G401.6 (cell line): Measurements from ENCODE around the gene SLC37A4.
"Not testable (repeated sequence)": the region's sequence is repeated elsewhere in the genome, so short reads cannot be mapped to it uniquely, and the experiment has no call there.

Experiments used
- FAIRE-seq: peaks from 2 replicates; lab custom pipeline; 2012; peaks lifted over from hg19 to GRCh38; lab: Jason Lieb, UNC

SLC37A4 gene

GRCh38 chr11:119041821-119042514 lies 11.3 kb upstream of the SLC37A4 start:
- no peak for FAIRE-seq

GRCh38 chr11:119039471-119039870 lies 8.8 kb upstream of the SLC37A4 start:
- FAIRE-seq, result not testable (repeated sequence)

GRCh38 chr11:119038884-119039283 lies 8.2 kb upstream of the SLC37A4 start:
- no peak for FAIRE-seq

- FAIRE-seq, result no peak
Measured at GRCh38 chr11:119034813-119035212, 4.1 kb upstream of the SLC37A4 start.

DNA sequence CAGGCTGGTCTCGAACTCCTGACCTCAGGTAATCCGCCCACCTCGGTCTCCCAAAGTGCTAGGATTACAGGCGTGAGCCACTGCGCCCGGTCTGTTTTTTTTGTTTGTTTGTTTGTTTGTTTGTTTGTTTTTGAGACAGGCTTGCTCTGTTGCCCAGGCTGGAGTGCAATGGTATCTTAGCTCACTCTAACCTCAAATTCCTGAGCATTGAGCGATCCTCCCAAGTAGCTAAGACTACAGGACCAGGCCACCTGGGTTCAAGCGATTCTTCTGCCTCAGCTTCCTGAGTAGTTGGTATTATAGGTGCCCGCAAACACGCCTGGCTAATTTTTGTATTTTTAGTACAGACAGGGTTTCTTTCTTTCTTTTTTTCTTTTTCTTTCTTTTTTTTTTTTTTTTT lies 2.7 kb upstream of the SLC37A4 start:
- not testable (repeated sequence) for FAIRE-seq

DNA sequence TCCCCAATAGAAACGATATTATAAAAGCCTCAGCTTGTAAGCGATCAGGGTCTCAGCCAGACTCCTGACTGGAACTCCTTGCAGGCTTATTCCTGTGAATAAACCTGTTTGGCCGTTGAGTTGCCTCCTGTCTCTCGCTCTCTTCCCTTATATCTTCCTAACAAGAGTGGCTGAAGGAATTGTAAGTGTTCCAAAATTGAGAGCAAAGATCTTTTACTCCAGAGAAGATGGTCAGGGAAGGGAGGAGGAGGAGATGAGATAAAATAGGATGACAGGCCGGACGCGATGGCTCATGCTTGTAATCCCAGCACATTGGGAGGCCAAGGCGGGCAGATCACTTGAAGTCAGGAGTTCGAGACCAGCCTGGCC lies 1.2 kb upstream of the SLC37A4 start:
- FAIRE-seq, result no peak

DNA sequence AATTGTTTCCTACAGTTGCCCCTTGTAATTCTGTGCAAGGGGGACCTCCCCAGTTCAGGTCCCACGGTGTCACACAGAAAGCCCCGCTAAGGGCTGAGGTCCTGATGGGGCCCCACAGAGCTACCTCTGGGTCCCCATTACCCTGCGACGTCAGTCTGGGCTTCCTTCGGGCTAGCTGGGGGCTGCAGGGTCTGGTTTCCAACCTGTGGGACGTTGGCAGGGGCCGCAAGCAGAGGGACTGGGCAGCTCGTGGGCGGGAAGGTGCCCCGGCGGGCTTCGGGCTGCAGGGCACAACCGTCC lies 698 bp downstream of the SLC37A4 start:
- FAIRE-seq, result no peak

- FAIRE-seq, result no peak
Measured at GRCh38 chr11:119029340-119030028, 1.2 kb downstream of the SLC37A4 start.

GRCh38 chr11:119029069-119029339 lies 1.7 kb downstream of the SLC37A4 start:
- no peak for FAIRE-seq

DNA sequence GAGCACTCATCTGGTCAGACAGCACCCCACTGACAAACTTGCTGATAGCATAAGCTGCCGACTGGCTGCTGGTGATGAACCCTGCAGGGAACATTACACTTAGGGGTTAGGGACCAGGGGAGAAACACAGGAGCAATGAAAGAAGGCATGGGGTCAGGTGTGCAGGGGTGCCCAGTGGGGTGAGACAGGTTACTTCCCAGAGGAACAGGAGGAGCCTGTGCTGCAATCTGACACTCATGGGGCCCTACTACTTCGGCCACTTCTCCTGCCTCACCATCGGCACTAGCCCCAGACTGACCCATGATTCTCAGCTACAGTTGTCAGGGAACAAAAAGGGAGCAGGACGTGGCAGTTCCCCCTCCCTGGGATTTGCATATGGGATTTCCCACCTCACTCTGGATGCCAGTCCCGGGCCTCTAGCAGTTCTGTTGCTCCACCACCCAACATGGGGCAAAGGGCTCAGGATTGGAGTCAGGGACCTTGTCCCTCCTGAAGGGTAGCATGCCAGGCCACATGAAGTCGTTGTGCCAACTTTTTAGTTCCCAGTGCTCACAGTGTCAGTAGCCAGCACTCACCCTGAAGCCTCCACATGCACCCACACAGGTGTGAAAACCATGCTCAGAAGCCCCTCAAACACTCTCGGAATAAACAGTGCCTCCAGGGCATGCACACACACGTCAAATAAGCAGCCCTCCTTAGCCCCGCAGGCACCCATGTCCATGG lies 2.2 kb downstream of the SLC37A4 start:
- no peak for FAIRE-seq

DNA sequence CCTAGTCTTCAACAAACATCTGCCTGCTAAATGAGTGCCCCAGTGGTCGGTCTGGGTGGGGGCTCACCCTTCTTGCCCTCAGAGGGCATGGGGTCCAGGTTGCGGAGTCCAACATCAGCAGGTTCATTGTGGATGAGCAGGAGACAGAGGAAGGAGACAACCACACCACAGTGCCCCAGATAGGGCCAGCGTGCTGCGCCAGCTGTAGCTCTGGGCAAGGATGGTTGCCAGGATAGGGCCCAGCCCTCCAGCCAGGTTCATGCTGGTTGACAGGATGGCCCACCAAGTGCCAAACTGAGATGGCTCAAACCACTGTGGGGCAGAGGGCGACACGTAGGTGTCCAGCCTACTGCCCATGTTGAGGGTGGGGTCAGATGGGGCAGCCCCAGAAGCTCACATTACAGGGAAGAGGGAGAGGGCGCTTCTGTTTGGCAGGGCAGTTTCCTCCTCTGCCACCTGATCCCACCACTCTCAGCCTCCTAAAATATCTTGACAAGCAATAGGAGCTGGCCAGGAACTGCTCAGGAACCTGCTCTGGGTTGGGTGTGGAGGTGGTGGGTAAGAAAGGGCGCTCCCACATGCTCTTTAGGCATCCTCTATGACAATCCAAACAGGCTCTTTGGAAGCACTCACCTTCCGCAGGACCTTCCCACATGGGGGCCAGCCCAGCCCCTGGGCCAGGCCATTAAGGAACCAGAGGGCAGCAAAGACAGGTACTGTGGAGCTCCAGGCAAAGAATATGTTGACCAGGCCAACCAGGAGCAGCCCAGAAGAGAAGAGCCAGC lies 2.9 kb downstream of the SLC37A4 start:
- no peak for FAIRE-seq

GRCh38 chr11:119026970-119027369 lies 3.7 kb downstream of the SLC37A4 start:
- no peak for FAIRE-seq

- no peak for FAIRE-seq
Measured at GRCh38 chr11:119025978-119026766, 4.5 kb downstream of the SLC37A4 start.

DNA sequence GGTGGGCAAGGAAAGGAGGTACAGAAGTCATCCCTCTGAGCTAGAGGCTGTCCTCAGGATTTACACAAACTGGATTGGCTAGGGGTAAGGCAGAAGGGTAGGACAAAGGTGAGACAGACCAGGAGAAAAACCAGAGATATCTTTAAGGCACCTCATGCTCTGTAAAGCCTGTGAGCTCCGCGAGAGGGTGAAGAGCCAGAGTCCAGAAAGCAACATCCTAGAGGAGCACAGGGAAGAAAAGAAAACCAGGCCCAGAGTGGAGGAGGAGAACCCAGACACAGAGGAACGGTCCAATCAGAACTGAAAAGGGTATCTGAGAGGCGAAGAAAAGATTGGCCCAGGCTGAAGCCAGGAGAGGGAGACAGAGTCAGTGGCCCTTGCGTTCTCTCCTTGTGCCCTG lies 5.1 kb downstream of the SLC37A4 start:
- no peak for FAIRE-seq

DNA sequence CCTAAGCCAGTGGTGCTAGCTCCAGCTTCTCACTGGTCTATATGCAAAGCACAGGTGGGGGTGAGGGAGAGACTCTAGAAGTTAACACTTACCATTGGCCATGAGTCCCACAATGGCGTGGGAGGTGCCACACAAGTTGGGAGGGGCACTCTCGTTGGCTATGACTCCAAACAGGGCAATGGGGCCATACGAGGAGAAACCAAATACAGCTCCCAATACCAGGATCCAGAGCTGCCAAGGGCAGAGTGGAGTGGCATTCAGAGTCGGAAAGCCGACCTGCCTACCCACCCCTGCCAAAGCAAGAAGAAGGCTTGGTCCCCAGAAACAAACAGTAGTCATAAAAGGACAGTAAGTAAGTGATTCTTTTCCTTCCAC lies 5.6 kb downstream of the SLC37A4 start:
- FAIRE-seq, result no peak

GRCh38 chr11:119024430-119025098 lies 6.1 kb downstream of the SLC37A4 start:
- FAIRE-seq, result no peak

DNA sequence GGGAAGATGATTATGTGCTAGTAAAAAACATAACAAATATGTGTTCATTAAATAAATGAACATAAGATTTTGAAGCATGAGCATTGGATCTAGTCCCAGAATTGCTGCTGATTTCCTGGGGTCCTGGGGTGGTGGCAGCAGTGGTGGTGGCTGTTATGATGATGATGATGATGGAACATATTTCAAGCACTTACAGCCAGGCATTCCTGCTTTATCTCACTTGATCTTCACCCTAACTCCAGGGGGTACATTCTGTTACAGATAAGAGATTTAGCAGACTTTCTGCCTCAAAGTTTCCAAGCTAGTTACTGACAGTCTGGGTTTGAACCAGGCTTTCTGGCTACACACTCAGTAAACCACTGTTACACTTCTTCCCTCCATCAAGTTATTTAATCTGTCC lies 6.9 kb downstream of the SLC37A4 start:
- FAIRE-seq, result no peak

DNA sequence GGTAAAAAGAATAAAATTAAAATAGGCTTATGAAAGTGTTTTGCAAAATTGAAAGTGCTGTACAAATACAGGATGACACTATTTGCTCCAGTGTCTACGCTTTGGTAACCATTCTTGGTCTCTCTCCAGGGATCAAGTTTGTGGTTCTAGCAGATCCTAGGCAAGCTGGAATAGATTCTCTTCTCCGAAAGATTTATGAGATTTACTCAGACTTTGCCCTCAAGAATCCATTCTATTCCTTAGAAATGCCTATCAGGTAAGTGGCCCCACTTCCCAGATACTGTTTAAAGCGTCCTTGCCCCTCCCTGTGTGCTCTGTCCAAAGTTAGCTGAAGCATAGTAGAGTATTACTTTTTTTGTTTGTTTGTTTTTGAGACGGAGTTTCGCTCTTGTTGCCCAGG lies 9.0 kb downstream of the SLC37A4 start:
- no peak for FAIRE-seq

DNA sequence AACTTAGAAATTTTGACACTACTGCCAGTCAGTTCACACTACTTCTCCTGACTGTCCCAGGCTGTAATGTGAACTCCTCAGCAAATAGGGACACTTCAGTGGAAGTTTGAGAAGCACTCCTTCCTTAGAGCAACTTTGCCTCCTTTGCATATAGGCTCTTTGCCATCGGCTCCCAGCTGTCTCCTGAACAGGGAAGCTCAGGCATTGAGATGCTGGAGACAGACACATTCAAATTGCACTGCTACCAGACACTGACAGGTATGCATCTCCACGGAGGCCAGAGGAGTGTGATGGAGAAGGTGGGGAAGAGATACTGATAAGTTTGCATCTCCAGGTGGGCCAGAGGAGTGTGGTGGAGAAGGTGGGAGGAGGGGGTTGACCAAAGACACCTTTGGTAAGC lies 10.7 kb downstream of the SLC37A4 start:
- no peak for FAIRE-seq

DNA sequence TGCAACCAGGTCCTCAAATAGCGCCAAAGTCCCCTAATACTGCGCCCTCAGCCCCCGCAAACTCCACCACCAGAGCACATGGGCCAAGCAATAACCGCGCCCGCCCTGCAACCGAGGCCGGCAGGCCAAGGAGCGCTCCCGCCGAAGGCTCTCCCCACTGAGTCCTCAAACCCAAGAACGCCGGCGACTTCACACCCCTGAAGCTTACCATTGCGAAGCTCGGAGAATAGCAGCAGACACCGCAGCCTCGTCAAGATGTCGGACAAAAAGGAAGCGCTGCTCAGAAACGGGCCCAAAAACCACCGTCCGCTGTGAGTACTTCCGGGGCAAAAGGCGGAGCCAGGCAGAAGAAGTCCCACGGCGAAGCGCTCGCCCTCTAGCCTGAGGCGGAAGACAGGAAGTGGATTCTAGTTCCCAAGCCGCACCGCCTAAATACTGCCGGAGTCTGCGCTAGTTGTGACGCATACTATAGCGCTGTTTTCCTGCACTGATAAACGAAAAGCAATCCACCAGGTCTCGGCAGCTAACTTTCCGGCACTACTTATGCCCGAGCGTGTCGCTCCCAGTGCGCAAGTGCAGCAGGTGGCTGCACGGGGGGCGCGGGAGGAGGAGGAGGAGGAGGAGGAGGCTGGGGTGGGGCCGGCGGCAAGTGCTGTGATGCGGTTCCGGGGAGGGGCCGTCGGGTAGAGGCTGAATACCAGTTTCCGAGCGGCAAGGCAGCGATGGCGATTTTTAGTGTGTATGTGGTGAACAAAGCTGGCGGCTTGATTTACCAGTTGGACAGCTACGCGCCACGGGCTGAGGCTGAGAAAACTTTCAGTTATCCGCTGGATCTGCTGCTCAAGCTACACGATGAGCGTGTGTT lies 12.4 kb downstream of the SLC37A4 start, which contains the start of the genes RPS25 and TRAPPC4:
TSS of gene RPS25 (minus strand) at position 270 of the 865 bp plus-strand sequence. CDS start at position 211, 59 bp downstream.
TSS of gene TRAPPC4 (plus strand) at position 693 of the 865 bp plus-strand sequence. CDS start at position 723, 30 bp downstream.
- FAIRE-seq, result peak; percentile 91
